GM18505 (cell line): Measurements from ENCODE around the gene CERS5.

Experiments used
- ATAC-seq: cut with Tn5 transposase; IDR thresholded peaks from one replicate; pipeline ENCODE4 v1.9.1; 2021; ENCODE audit not compliant: unreplicated experiment
- POLR2A ChIP-seq: IDR thresholded peaks from 4 replicates; pipeline ENCODE4 v1.6.1; 2011; ENCODE audit warnings: borderline replicate concordance; ENCODE audit not compliant: insufficient read depth, insufficient read length; ENCODE audit errors: extremely low read depth

CERS5 gene

GRCh38 chr12:50192908-50193307, 25.7 kb upstream of the CERS5 start:
- no peak for ATAC-seq
- no peak for TF ChIP-seq POLR2A

- no peak for ATAC-seq
Observed at GRCh38 chr12:50192236-50192635, 25.1 kb upstream of the CERS5 start.

GRCh38 chr12:50190859-50191258, 23.7 kb upstream of the CERS5 start:
- TF ChIP-seq POLR2A, result no peak
- no peak for ATAC-seq

More at GRCh38 chr12:50192236-50192635, 25.1 kb upstream of the CERS5 start:
- no peak for TF ChIP-seq POLR2A

- no peak for TF ChIP-seq POLR2A
- ATAC-seq, result no peak
Observed at GRCh38 chr12:50188875-50189575, 21.9 kb upstream of the CERS5 start.

- no peak for ATAC-seq
- TF ChIP-seq POLR2A, result no peak
Observed at GRCh38 chr12:50188241-50188781, 21.1 kb upstream of the CERS5 start.

GRCh38 chr12:50187084-50187900, 20.1 kb upstream of the CERS5 start:
- TF ChIP-seq POLR2A, result no peak
- no peak for ATAC-seq

GRCh38 chr12:50186681-50187080, 19.5 kb upstream of the CERS5 start:
- ATAC-seq, result no peak
- TF ChIP-seq POLR2A, result no peak

- TF ChIP-seq POLR2A, result no peak
- ATAC-seq, result no peak
Observed at GRCh38 chr12:50185970-50186663, 18.9 kb upstream of the CERS5 start.

GRCh38 chr12:50185301-50185895, 18.2 kb upstream of the CERS5 start:
- TF ChIP-seq POLR2A, result no peak
- no peak for ATAC-seq

- no peak for TF ChIP-seq POLR2A
- ATAC-seq, result no peak
Observed at GRCh38 chr12:50184261-50184660, 17.1 kb upstream of the CERS5 start.

GRCh38 chr12:50182461-50182860, 15.3 kb upstream of the CERS5 start:
- ATAC-seq, result no peak
- no peak for TF ChIP-seq POLR2A

- no peak for ATAC-seq
- TF ChIP-seq POLR2A, result no peak
Observed at GRCh38 chr12:50181691-50182090, 14.5 kb upstream of the CERS5 start.

GRCh38 chr12:50175716-50176026, 8.5 kb upstream of the CERS5 start:
- ATAC-seq, result no peak
- no peak for TF ChIP-seq POLR2A
